AG09309 (cell line): ENCODE measurements around the gene BCAS1.

Experiments
- DNase-seq: peaks from one replicate; pipeline ENCODE4 v3.0.0-alpha.2; 2010; ENCODE audit warnings: low read depth
- H3K4me3 ChIP-seq: 2 replicates; pipeline ENCODE4 v1.5.1; 2011; ENCODE audit warnings: mild to moderate bottlenecking, low read depth, low read length, moderate library complexity; ENCODE audit not compliant: control insufficient read depth
- TF ChIP-seq, protein P1 (sequence below): IDR thresholded peaks from 2 replicates; pipeline ENCODE4 v1.5.1; 2011; ENCODE audit warnings: mild to moderate bottlenecking, low read depth, low read length, inconsistent platforms; ENCODE audit not compliant: insufficient read depth, control insufficient read depth; ENCODE audit errors: missing control alignments

The BCAS1 gene

DNA sequence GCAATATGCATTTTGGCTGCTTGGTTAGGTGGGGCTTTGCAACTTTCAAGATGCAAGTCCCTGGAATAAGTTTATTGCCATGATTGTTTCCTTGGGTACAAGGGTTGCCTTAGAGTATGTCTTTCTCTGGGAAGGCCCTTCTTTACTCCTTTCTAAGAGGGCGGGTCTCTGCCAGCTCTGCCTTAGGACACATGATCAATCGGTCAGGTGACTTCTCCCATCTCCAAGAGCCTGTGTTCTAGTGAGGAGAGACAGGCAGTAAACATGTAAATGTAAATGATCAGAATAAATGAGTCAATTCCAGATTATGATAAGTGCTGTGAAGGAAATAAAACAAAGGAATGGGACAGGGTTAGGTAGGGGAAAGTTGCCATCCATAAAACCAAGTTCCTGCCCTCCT, 43.2 kb upstream of the BCAS1 start:
- DNase-seq, result no peak
- no peak overlapping the region for H3K4me3 ChIP-seq
- TF ChIP-seq, protein P1, sequence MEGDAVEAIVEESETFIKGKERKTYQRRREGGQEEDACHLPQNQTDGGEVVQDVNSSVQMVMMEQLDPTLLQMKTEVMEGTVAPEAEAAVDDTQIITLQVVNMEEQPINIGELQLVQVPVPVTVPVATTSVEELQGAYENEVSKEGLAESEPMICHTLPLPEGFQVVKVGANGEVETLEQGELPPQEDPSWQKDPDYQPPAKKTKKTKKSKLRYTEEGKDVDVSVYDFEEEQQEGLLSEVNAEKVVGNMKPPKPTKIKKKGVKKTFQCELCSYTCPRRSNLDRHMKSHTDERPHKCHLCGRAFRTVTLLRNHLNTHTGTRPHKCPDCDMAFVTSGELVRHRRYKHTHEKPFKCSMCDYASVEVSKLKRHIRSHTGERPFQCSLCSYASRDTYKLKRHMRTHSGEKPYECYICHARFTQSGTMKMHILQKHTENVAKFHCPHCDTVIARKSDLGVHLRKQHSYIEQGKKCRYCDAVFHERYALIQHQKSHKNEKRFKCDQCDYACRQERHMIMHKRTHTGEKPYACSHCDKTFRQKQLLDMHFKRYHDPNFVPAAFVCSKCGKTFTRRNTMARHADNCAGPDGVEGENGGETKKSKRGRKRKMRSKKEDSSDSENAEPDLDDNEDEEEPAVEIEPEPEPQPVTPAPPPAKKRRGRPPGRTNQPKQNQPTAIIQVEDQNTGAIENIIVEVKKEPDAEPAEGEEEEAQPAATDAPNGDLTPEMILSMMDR, result no peak

DNA sequence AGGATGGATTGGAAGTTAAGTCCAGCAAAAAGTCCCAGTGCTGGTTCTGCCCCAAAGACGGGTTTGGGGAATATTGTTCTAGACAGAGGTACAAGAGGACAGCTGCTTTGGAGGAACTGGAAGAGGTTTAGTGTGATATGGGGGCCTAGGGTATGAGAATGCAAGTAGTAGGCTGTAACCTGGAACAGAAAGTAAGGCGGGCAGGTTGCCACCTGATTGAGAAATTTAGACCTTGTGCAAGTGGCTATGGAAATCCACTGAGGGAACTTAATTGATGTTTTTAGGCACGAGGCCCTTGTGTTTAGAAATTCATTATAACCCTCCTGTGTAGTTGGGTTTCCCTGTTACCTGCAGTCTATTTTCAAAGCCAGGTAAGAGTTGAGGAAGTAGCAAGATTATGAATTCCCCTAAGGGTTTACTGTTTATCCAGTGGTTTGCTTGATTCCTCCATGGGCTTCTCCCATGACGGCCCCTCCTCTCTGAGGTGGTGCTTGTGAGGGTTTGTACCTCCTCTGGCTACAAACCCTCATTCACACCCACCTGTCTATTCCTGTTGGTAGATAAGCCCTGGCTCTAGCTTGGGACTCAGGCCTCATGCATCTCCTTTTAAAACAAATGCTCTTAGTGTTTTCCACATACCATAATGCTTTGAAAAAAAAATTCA, 42.0 kb upstream of the BCAS1 start:
- TF ChIP-seq, protein P1, result no peak
- no peak for DNase-seq
- no peak overlapping the region for H3K4me3 ChIP-seq

DNA sequence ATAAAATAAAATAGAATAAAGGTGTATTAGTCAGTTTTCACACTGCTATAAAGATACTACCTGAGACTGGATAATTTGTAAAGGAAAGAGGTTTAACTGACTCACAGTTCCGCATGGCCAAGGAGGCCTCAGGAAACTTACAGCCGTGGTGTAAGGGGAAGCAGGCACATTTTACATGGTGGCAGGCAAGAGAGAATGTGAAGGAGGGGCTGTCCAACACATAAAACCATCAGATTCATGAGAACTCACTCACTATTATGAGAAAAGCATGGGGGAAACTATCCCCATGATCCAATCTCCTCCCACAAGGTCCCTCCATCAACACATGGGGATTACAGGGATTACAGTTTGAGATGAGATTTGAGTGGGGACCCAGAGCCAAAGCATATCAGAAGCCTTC, 41.1 kb upstream of the BCAS1 start:
- no peak for DNase-seq
- TF ChIP-seq, protein P1, result no peak
- no peak overlapping the region for H3K4me3 ChIP-seq

DNA sequence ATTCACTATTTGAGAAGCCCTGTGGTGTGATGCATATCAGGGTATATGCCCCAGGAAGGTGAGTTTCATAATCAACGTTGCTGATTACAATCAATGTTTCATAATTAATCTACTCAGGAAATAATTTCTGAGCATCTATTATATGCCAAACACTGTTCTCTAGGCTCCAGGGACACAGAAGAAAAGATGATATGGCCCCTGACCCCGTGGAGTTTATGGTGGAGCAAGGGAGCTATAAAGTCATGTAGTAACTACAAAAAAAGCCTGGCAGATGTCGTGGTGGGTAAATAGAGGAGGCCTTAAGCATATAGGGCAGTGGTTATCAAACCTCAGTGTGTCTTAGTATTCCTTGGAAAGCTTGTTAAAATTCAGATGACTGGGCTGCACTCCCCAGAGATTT, 40.1 kb upstream of the BCAS1 start:
- H3K4me3 ChIP-seq, result no peak overlapping the region
- DNase-seq, result no peak
- TF ChIP-seq, protein P1, result no peak

DNA sequence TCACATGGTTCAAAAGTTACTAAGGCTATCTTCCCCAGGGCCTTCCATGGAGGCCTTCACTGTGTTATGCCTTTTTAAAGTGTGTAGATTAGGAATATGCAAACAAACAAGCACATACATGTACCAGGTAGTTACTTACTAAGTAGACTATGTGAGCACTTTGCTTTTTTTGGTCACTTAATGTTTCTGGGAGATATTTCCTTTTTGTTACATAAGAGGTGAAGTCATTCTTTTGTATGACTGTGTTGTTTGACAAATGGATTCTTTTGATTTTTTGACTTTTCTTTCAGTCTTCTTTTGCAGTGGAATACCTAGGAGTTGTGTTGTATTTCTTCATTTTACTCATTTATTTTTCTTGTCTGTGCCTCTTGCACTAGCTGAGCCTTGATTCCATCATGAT, 39.6 kb upstream of the BCAS1 start:
- TF ChIP-seq, protein P1, result no peak

DNA sequence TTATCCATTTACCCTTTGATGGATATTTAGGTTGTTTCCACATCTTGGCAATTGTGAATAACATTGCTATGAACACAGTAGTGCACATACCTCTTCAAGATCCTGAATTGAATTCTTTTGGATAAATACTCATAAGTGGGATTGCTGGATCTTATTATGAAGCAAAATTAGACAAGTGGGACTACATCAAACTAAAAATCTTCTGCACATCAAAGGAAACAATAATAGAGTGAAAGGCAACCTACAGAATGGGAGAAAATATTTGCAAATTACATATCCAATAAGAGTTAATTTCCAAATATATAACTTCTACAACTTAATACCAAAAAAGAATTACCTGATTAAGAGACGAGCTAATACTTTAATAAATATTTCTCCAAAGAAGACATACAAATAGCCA, 38.4 kb upstream of the BCAS1 start:
- TF ChIP-seq, protein P1, result no peak
- no peak for DNase-seq
- no peak overlapping the region for H3K4me3 ChIP-seq

More for the DNA sequence above, 39.6 kb upstream of the BCAS1 start:
- H3K4me3 ChIP-seq, result no peak overlapping the region
- DNase-seq, result no peak

DNA sequence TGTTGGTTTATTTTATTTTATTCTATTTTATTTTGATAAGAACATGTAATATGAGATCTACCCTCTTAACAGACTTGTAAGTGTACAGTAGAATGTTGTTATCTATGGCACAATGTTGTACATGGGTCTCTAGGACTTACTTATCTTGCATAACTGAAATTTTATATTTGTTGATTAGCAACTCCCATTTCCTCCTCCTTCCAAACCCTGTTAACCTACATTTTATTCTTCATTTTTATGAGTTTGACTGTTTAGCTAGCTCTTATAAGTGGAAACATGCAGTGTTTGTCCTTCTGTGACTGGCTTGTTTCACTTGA, 37.9 kb upstream of the BCAS1 start:
- TF ChIP-seq, protein P1, result no peak
- H3K4me3 ChIP-seq, result no peak overlapping the region
- DNase-seq, result no peak
